ELF-1 (cell line): ENCODE measurements around the gene ZMYND12.
A peak's percentile ranks its signal among the peaks of the same experiment; 100 is the strongest.
"Not testable (repeated sequence)": the region's sequence is repeated elsewhere in the genome, so short reads cannot be mapped to it uniquely, and the experiment has no call there.

Source experiments
- DNase-seq: peaks from one replicate; pipeline ENCODE4 v3.0.0-alpha.2; 2016; ENCODE audit warnings: low read depth, low spot score

ZMYND12 gene

GRCh38 chr1:42456010-42456753 is at the start of gene ZMYND12, which contains the start of gene PPCS:
Gene ZMYND12 (minus strand): TSS chr1:42456022. CDS start chr1:42455997, 25 bp downstream.
Gene PPCS (plus strand): TSS chr1:42456543. CDS start chr1:42456566, 23 bp downstream.
- DNase-seq: peak; percentile 89

GRCh38 chr1:42504535-42505128 is 48.8 kb upstream of the ZMYND12 start:
- DNase-seq: no peak

- DNase-seq: not testable (repeated sequence)
Observed at GRCh38 chr1:42502031-42502430, 46.2 kb upstream of the ZMYND12 start.

- no peak for DNase-seq
Observed at GRCh38 chr1:42490237-42490636, 34.4 kb upstream of the ZMYND12 start.

GRCh38 chr1:42484382-42484781 is 28.6 kb upstream of the ZMYND12 start:
- peak; percentile 39 for DNase-seq

- DNase-seq: no peak
Observed at GRCh38 chr1:42482635-42483153, 26.9 kb upstream of the ZMYND12 start.

GRCh38 chr1:42480921-42481320 is 25.1 kb upstream of the ZMYND12 start:
- no peak for DNase-seq

- DNase-seq: peak; percentile 6
Observed at GRCh38 chr1:42479621-42480020, 23.8 kb upstream of the ZMYND12 start.

- DNase-seq: no peak
Observed at GRCh38 chr1:42477775-42478174, 22.0 kb upstream of the ZMYND12 start.

- not testable (repeated sequence) for DNase-seq
Observed at GRCh38 chr1:42477354-42477753, 21.5 kb upstream of the ZMYND12 start.

GRCh38 chr1:42476605-42477004 is 20.8 kb upstream of the ZMYND12 start:
- no peak for DNase-seq

- DNase-seq: no peak
Observed at GRCh38 chr1:42469727-42470126, 13.9 kb upstream of the ZMYND12 start.

- DNase-seq: no peak
Observed at GRCh38 chr1:42466030-42466429, 10.2 kb upstream of the ZMYND12 start.

GRCh38 chr1:42463921-42464320 is 8.1 kb upstream of the ZMYND12 start:
- DNase-seq: no peak

- DNase-seq: peak; percentile 99
Observed at GRCh38 chr1:42462828-42463763, 7.3 kb upstream of the ZMYND12 start, which contains the start of gene CCDC30. Gene CCDC30 (plus strand): TSS chr1:42463286. CDS start chr1:42480552, 17,266 bp downstream.

- no peak for DNase-seq
Observed at GRCh38 chr1:42461196-42461595, 5.4 kb upstream of the ZMYND12 start.

GRCh38 chr1:42456754-42457089 is 900 bp upstream of the ZMYND12 start:
- DNase-seq: peak; percentile 85

- no peak for DNase-seq
Observed at GRCh38 chr1:42454403-42454802, 1.4 kb downstream of the ZMYND12 start.

- DNase-seq: no peak
Observed at GRCh38 chr1:42453386-42453785, 2.4 kb downstream of the ZMYND12 start.

- DNase-seq: no peak
Observed at GRCh38 chr1:42450061-42450460, 5.8 kb downstream of the ZMYND12 start.

- no peak for DNase-seq
Observed at GRCh38 chr1:42449256-42449655, 6.6 kb downstream of the ZMYND12 start.

GRCh38 chr1:42442662-42443061 is 13.2 kb downstream of the ZMYND12 start:
- no peak for DNase-seq
